Lower lobe of right lung (tissue), 2 donors: ENCODE data around the gene SLC6A6. TPM values are rescaled to one million over a fixed set of nuclear protein-coding genes. Genes with fewer than 3 reads are reported as not detected.

Experiments used
- ATAC-seq, 2 donors: fragments of 200-7000 bp; cut with Tn5 transposase; one replicate each; pipeline ENCODE4 v1.9.1; 2020 to 2022; ENCODE audit warnings: mild to moderate bottlenecking in 2 of 2, moderate library complexity in 2 of 2
- DNase-seq: peaks from one replicate; pipeline ENCODE4 v3.0.0-alpha.2; 2020
- H3K27ac ChIP-seq: fragments of 200-600 bp; one replicate; pipeline ENCODE4 v1.8.0; 2022
- H3K27me3 ChIP-seq: fragments of 200-600 bp; one replicate; pipeline ENCODE4 v1.8.0; 2022; ENCODE audit warnings: low read depth
- H3K36me3 ChIP-seq: fragments of 200-600 bp; one replicate; pipeline ENCODE4 v1.8.0; 2022; ENCODE audit warnings: mild to moderate bottlenecking
- H3K4me1 ChIP-seq: fragments of 200-600 bp; one replicate; pipeline ENCODE4 v1.8.0; 2022
- H3K4me3 ChIP-seq: fragments of 200-600 bp; one replicate; pipeline ENCODE4 v1.8.0; 2022; ENCODE audit warnings: mild to moderate bottlenecking
- H3K9me3 ChIP-seq: fragments of 200-600 bp; one replicate; pipeline ENCODE4 v1.8.0; 2022
- intact Hi-C: fragments of 100-400 bp; cut with DNase I; formaldehyde crosslinking; loops from one replicate; pipeline ENCODE4 v1.11.0; 2022
- total RNA-seq: library from RNA; stranded (reverse); fragmentation: NEBNext Ultra II Directional; extraction: Animal tissue kit (Norgen Biotek cat#: 25700); gene quantifications from one replicate; pipeline ENCODE4 v1.2.1, GENCODE V29; 2021
- TF ChIP-seq, protein P1 (sequence below): fragments of 200-600 bp; IDR thresholded peaks from one replicate; pipeline ENCODE4 v1.8.0; 2022; ENCODE audit warnings: antibody characterized with exemption, mild to moderate bottlenecking
- donor health status: DM: no; HTN: yes; CAD: no; lungs with severe emphysema.

The SLC6A6 gene
- total RNA-seq, 1 donor from 2014 or later = 84.0 TPM

DNA sequence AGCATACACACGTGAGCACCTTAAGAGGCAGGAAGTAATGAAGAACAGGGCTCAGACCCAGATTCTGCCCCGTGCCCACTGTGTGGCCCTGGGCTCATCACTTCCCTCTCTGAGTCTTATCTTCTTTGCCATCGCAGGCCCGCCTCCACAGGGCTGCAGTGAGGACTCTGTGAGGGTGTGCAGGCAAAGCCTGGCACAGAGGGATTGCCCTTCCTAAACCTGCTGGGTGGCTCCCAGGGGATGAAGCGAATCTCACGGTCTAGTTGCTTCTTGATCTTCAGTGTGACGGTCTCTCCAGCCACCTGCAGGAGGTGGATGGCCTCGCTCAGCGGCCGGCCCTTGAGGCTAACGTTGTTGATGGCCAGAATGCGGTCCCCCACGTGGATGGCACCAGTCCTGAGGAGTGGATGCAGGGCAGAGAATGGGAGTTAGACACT is 104.9 kb downstream of the SLC6A6 start:
- H3K36me3 ChIP-seq = no peaks in the 10 kb centered on the region
- ATAC-seq (no peak), DNase-seq (no peak)
- no peak overlapping the region for H3K27ac ChIP-seq
- intact Hi-C loops = no loop called here
- TF ChIP-seq, protein P1, sequence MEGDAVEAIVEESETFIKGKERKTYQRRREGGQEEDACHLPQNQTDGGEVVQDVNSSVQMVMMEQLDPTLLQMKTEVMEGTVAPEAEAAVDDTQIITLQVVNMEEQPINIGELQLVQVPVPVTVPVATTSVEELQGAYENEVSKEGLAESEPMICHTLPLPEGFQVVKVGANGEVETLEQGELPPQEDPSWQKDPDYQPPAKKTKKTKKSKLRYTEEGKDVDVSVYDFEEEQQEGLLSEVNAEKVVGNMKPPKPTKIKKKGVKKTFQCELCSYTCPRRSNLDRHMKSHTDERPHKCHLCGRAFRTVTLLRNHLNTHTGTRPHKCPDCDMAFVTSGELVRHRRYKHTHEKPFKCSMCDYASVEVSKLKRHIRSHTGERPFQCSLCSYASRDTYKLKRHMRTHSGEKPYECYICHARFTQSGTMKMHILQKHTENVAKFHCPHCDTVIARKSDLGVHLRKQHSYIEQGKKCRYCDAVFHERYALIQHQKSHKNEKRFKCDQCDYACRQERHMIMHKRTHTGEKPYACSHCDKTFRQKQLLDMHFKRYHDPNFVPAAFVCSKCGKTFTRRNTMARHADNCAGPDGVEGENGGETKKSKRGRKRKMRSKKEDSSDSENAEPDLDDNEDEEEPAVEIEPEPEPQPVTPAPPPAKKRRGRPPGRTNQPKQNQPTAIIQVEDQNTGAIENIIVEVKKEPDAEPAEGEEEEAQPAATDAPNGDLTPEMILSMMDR = no peak
- H3K9me3 ChIP-seq = peaks cover 8% of the 10 kb centered on the region
- H3K27me3 ChIP-seq = no peaks in the 10 kb centered on the region
- no peaks in the 10 kb centered on the region for H3K4me1 ChIP-seq
- no peak overlapping the region for H3K4me3 ChIP-seq

DNA sequence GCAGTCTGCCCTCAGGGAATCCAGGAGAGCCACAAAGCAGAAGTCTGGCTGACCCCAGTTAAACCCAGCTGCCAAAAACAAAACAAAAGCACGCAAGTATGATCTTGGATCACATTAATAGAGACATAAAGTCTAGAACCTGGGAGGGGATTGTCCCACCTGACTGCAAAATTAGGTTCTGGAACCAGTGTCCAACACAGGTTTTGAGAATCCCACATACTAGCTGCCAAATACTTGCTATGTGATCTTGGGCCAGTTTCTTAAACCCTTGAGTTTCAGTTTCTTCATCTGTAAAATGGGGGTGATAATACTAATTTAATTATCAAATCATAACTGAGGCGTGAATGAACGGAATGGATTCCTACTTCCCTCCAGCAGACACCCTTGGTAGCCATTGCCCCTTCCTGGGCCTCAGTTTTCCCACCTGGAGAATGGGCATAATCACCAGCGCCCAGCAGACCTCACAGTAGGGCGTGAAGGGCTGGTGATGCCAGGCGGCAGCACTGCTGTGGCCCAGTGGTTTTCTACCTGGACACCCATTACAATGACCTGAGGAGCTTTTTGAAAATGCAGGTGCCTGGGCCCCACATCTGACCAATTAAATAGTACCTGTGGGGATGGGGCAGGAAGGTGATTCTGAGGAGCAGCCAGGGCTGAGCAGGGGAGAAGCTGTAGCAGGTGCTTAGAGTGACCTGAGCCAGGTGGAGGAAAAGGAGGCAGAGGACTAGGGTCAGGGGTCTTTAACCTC is 105.5 kb downstream of the SLC6A6 start:
- no peaks in the 10 kb centered on the region for H3K36me3 ChIP-seq
- no peak overlapping the region for H3K27ac ChIP-seq
- H3K4me3 ChIP-seq = no peak overlapping the region
- TF ChIP-seq, protein P1 = no peak
- intact Hi-C loops = no loop called here
- H3K9me3 ChIP-seq = peaks cover 2% of the 10 kb centered on the region
- DNase-seq (no peak), ATAC-seq (no peak)
- no peaks in the 10 kb centered on the region for H3K27me3 ChIP-seq
- no peaks in the 10 kb centered on the region for H3K4me1 ChIP-seq

DNA sequence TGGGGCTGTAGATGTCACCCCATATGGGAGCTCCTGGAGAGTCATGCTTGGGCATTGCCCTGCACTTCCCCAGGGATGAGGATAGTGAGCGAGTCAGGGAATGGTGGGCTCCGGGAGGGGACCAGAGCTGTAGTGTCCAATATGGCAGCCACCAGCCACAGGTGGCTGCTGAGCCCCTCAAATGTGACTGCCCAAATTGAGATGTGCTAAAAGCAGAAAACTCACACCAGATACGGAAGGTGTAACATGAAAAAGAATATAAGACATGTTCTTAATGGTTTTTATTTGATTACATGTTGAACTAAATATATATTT is 106.1 kb downstream of the SLC6A6 start:
- H3K4me3 ChIP-seq = no peak overlapping the region
- H3K9me3 ChIP-seq = no peaks in the 10 kb centered on the region
- H3K4me1 ChIP-seq = no peaks in the 10 kb centered on the region
- no peaks in the 10 kb centered on the region for H3K27me3 ChIP-seq
- ATAC-seq (no peak), DNase-seq (no peak)
- no peak overlapping the region for H3K27ac ChIP-seq
- TF ChIP-seq, protein P1 = no peak
- H3K36me3 ChIP-seq = no peaks in the 10 kb centered on the region
- intact Hi-C loops = no loop called here

DNA sequence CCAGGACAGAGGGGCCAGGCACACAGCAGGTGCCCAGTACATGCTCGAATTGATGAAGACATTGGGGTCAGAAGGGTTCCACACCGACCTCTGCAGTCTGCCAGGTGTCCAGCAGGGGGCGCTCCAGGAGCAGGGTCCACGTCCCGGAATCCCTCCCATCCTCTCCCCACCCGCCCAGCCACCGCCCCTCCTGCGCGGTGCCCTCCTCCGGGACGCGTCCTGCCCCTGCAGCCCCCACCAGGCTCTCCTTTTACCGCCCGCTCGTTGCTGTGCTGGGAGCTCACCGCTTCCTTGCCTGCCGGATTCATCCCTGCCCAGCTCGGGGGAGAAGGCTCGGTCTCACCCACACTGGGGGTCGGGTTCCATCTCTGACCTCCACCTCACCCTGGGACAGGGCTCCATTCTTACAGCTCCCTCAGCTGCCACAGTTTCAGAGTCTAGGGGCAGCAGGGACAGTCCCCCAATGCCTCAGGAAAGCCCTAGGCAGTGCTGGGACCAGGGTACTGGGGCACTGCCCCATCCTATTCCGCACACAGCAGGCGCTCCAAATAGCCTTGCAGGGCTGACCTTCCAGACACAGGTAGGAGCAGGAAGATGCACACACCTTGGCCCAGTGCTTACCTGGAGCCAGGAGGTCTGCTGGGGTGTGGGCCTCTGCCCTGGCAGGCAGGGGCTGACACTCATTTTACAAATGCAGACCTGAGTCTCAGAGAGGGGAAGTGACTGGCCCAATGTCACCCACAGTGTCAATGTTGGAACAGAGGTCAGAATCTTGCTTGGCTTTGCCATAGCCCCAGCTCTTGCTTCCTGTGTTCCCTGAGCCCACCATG is 106.8 kb downstream of the SLC6A6 start:
- intact Hi-C loops = no loop called here
- Histone ChIP-seq H3K4me3 (no peak overlapping the region), H3K4me1 (no peaks in the 10 kb centered on the region)

DNA sequence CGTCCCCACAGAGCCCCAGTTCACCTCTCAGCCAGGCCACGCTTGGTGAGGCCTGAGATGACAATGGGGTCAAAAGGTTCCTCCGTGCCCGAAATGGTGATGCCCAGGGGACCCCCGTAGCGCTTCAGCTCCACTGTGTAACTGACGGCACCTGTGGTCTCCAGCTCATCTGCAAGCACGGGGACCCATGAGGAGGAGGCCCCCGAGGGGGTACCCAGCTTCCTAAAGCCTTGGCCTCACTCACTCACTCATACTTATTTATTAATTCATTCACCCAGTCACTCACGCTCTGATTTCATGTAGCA is 107.3 kb downstream of the SLC6A6 start:
- DNase-seq (no peak), ATAC-seq (no peak)
- H3K9me3 ChIP-seq = no peaks in the 10 kb centered on the region
- TF ChIP-seq, protein P1 = no peak
- no peaks in the 10 kb centered on the region for H3K36me3 ChIP-seq
- no peaks in the 10 kb centered on the region for H3K4me1 ChIP-seq
- no peaks in the 10 kb centered on the region for H3K27me3 ChIP-seq
- intact Hi-C loops = no loop called here
- no peak overlapping the region for H3K27ac ChIP-seq
- H3K4me3 ChIP-seq = no peak overlapping the region

More for the DNA sequence above, 106.8 kb downstream of the SLC6A6 start:
- peak; percentile 77 for DNase-seq
- ATAC-seq = peak; percentile 66 to 72
- Histone ChIP-seq H3K27me3 (no peaks in the 10 kb centered on the region), H3K36me3 (no peaks in the 10 kb centered on the region), H3K9me3 (no peaks in the 10 kb centered on the region), H3K27ac (no peak overlapping the region)
- TF ChIP-seq, protein P1 = peak; percentile 96
